ENCODE data around the gene CARF.
"Not testable (repeated sequence)": the region's sequence is repeated elsewhere in the genome, so short reads cannot be mapped to it uniquely, and the experiment has no call there.

The CARF gene

DNA sequence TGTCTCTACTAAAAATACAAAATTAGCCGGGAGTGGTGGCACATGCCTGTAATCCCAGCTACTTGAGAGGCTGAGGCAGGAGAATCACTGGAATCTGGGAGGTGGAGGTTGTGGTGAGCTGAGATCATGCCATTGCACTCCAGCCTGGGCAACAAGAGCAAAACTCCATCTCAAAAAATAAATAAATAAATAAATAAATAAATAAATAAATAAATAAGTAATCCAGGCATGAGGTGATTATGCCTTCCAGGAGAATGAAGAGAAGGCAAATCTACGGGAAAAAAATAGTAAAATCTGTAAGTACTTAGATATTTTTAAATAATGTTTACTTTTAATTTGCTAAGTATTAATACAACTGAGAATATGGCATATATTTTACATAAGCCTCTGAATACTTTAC is 57.3 kb downstream of the CARF start:
- H3K9me3 Mint-ChIP-seq, H3K36me3 Mint-ChIP-seq, H3K4me1 Mint-ChIP-seq, H3K4me3 Mint-ChIP-seq, H3K27ac Mint-ChIP-seq, H3K27me3 Mint-ChIP-seq: not testable (repeated sequence)

DNA sequence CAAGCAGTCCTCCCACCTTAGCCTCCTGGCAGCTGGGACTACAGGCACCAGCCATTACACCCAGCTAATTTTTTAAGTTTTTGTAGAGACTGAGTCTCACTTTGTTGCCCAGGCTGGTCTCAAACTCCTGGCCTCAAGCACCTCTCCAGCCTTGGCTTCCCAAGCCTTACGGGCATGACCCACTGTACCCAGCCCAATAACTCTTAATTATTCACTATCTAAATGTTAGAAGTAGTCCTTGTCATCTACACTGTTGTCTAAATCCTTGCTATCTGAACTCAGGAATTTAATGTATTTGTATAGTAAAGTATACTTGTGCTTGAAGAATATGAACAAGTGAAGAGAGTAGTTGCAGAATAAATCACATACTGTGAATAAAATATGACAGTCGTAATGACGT is 64.7 kb downstream of the CARF start:
- no peak overlapping the region for H3K4me3 Mint-ChIP-seq
- H3K27me3 Mint-ChIP-seq = no peaks in the 10 kb centered on the region

DNA sequence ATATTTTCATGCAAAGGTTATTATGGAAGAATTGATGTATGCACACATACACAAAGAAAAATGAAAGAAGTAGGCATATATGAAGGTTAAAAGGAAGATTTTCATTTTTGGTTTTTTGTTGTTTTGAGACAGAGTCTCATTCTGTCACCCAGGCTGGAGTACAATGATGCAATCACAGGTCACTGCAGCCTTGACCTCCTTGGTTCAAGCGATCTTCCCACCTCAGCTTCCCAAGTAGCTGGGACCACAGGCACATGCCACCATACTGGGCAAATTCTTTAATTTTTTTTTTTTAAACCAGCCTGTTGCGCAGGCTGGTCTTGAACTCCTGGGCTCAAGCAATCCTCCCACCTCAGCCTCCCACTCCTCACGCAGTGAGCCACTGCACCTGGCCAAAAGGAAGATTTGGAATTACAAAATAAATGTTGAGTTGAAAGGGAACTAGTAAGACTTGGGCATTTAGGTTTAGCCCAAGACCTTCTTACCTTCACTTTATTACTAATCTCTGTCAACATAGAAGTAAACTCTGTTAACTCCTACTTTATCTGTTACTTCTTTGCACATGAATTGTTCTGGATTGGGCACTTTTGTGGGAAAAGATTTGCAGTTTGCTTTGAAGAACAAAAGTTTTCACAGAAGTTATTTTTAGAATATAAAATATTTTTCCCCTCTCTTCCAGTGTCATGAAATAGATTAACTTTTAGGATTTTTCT is 70.9 kb downstream of the CARF start:
- Mint-ChIP-seq H3K27me3 (no peaks in the 10 kb centered on the region), H3K36me3 (peaks cover 17% of the 10 kb centered on the region), H3K9me3 (no peaks in the 10 kb centered on the region), H3K4me3 (no peak overlapping the region), H3K4me1 (no peaks in the 10 kb centered on the region), H3K27ac (no peak overlapping the region)

More for the DNA sequence above, 64.7 kb downstream of the CARF start:
- Mint-ChIP-seq H3K27ac (no peak overlapping the region), H3K9me3 (no peaks in the 10 kb centered on the region), H3K36me3 (peaks cover 13% of the 10 kb centered on the region), H3K4me1 (no peaks in the 10 kb centered on the region)

DNA sequence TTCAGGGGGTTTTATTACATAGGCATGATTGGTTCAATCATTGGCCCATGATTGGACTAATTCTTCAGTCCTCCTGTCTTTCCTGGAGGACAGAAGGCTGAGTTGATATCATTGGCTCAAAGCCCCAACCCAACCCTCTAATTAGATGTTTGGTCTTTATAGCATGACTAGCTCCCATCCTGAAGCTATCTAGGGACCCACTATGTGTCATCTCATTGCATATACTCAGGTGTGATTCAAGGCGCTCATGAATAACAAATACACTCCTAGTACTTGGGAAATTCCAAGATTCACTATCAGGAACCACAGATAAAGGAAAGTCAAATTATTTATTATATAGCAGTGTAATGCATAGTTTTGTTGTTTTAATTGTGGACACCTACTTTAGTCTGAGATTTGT is 77.7 kb downstream of the CARF start:
- Mint-ChIP-seq H3K36me3 (no peaks in the 10 kb centered on the region), H3K9me3 (no peaks in the 10 kb centered on the region), H3K4me3 (no peak overlapping the region), H3K27me3 (no peaks in the 10 kb centered on the region), H3K27ac (peak overlapping the region; percentile 38), H3K4me1 (no peaks in the 10 kb centered on the region)

DNA sequence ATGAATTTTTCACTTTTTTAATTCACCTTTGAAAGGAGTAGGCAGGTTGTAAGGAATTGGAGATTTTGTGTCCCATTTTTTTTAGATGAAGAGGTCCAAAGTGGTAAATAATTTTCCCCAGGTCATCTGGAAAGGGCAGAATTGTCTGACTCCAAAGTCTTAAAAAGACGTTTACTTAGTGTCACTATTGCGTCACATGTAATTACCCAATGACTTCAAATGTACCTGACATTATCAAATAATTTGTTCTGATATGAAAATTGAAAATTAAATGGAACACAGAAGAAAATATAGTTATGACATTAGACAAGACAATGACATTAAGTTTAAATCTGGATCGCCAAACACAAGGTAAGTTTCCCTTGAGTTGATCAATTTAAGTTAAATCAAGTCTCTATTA is 78.4 kb downstream of the CARF start:
- Mint-ChIP-seq H3K27me3 (no peaks in the 10 kb centered on the region), H3K9me3 (no peaks in the 10 kb centered on the region), H3K4me3 (no peak overlapping the region), H3K36me3 (no peaks in the 10 kb centered on the region), H3K27ac (no peak overlapping the region), H3K4me1 (no peaks in the 10 kb centered on the region)

DNA sequence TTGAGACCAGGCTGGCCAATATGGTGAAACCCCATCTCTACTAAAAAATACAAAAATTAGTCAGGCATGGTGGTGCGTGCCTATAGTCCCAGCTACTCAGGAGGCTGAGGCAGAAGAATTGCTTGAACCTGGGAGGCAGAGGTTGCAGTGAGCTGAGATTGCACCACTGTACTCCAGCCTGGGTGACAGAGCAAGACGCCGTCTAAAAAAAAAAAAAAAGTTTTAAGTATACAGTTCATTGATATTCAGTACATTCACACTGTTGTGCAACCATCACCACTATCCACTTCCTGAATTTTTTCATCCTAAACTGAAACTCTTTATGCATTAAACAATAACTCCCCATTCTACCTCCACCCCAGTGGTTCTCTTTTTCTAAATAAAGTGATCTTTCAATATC is 85.0 kb downstream of the CARF start:
- H3K9me3 Mint-ChIP-seq, H3K4me3 Mint-ChIP-seq, H3K27me3 Mint-ChIP-seq, H3K36me3 Mint-ChIP-seq, H3K27ac Mint-ChIP-seq, H3K4me1 Mint-ChIP-seq: not testable (repeated sequence)

DNA sequence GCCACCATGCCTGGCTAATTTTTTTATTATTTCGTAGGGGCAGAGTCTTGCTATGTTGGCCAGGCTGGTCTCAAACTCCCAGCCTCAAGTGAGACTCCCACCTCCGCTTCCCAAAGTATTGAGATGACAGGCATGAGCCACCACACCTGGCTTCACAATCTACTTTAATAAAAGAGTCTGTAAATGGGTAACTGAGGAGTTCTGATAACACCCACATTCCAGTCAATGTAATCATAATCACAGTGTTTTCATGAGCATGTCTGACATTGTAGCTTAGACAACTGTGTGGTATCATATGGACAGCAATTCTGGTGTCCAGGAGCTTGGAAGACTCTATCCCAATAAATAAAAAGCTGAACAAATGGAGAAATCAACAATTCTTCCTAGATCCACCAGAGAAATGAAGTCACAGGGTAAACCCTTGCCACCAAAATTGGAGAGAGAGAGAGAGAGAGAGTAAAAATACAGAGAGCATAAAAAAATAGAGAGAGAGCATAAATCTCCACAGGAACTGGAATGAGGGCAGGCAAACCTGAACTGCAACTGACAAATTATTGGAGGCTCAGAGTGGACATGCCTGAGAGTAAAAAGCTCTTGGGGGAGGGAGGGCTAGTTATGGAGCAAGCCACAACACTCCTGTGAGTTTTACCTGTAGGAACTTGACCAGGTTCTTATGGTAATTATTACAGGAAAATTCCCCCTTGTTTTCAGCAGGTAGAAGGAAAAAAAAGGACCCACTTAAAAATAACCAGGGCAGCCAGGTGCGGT is 90.2 kb downstream of the CARF start:
- H3K27me3 Mint-ChIP-seq = peaks cover 2% of the 10 kb centered on the region
- H3K27ac Mint-ChIP-seq = no peak overlapping the region
- H3K4me3 Mint-ChIP-seq = no peak overlapping the region
- H3K9me3 Mint-ChIP-seq = no peaks in the 10 kb centered on the region
- H3K36me3 Mint-ChIP-seq = no peaks in the 10 kb centered on the region
- no peaks in the 10 kb centered on the region for H3K4me1 Mint-ChIP-seq

DNA sequence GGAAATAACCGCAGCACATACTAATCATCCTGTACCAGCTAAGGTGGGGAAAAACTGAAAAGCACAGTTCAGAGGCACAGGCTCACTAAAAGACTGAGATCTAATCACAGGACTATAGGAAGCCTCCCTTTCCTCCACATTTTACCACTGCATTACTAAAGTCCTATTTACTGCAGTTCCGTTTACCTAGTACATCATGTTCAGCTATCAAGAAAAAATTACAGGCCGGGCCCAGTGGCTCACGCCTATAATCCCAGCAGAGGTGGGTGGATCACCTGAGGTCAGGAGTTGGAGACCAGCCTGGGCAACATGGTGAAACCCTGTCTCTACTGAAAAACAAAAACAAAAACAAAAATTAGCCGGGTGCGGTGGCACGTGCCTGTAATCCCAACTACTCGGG is 91.6 kb downstream of the CARF start:
- no peaks in the 10 kb centered on the region for H3K4me1 Mint-ChIP-seq
- H3K36me3 Mint-ChIP-seq = no peaks in the 10 kb centered on the region
- H3K27me3 Mint-ChIP-seq = peaks cover 2% of the 10 kb centered on the region
- no peak overlapping the region for H3K27ac Mint-ChIP-seq
- H3K9me3 Mint-ChIP-seq = no peaks in the 10 kb centered on the region
- H3K4me3 Mint-ChIP-seq = no peak overlapping the region

DNA sequence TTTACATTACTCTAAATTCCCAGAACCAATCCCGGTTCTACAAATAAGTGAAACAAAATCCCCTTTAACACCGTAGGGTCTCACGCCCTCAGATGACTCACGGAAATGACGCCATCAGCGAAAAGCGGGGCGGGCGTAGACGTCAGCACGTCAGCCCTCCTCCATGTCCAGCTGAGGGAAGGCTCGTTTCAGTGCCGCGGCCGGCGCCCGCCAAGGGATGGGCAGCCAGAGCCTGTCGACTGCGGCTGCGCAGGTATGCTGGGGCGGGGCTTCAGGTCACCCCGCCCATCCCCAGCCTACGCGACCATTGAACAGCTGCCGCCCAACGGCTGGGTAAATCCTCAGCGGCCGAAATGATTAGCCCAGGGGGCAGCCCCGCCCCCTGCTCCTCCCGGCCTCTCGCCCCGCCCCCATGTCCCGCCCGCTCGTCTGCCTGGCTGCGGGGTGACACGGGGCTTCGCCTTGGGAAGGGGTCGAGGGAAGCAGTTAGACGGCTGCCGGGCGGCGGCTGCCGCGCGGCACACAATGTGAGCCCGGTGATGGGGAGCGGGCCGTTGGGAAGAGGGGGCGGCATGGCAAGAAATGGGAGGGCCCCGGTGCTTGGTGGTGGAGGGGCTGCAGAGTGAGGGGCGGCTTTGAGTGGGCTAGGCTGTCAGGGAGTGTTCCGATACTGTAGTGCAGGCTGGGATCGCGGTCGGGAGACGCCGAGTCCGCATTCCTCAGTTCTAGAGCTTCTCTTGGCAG is 102.6 kb downstream of the CARF start, which contains the start of gene NBEAL1:
TSS of gene NBEAL1 (plus strand) at position 420 of the 744 bp plus-strand sequence. CDS start 1,510 bp downstream, outside the sequence.
- H3K36me3 Mint-ChIP-seq = no peaks in the 10 kb centered on the region
- no peaks in the 10 kb centered on the region for H3K27me3 Mint-ChIP-seq
- peak within 1 kb of the TSS; percentile 94 for H3K4me3 Mint-ChIP-seq
- peak within 1 kb of the TSS; percentile 81 for H3K27ac Mint-ChIP-seq
- no peaks in the 10 kb centered on the region for H3K9me3 Mint-ChIP-seq
- H3K4me1 Mint-ChIP-seq = peaks cover 48% of the 10 kb centered on the region

DNA sequence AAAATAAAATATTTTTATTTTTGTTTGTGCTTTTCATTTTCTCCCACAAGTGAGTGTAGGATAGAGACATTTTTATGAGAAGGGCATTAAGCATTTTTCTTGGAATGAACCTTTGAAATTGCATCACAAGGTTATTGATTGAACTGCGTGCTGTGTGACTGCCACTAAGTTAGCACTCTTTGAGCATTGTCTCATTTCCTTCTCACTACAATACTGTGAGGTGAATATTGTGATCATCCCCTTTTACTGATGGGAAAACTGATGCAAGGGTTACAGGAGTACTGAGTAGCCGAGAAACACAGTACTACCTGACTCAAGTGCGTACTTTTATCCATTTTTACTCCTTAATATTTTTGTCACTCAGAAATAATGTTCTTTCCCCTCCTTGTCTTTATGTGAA is 104.6 kb downstream of the CARF start:
- Mint-ChIP-seq H3K27me3 (no peaks in the 10 kb centered on the region), H3K27ac (no peak overlapping the region), H3K4me3 (no peak overlapping the region), H3K9me3 (no peaks in the 10 kb centered on the region), H3K36me3 (no peaks in the 10 kb centered on the region), H3K4me1 (peaks cover 48% of the 10 kb centered on the region)

DNA sequence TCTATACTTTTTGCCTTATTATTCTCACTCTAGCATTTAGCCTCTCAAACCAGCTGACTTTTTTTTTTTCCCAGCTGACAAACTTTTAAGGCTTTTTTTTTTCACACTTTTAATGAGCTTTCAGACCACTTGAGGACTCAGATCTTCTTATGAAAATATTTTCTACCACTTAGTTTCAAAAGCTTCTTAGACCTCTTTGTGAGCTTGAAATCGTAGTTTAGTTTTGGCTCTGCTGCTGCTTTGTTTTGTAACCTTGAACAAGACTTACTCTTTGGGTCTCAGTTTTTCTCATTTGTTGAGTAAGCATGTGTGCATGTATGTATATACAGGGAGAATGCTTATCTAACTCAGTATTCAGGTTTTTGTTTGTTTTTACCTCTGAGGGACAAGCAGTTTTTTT is 106.1 kb downstream of the CARF start:
- peaks cover 47% of the 10 kb centered on the region for H3K4me1 Mint-ChIP-seq
- H3K36me3 Mint-ChIP-seq = no peaks in the 10 kb centered on the region
- H3K27me3 Mint-ChIP-seq = no peaks in the 10 kb centered on the region
- peak overlapping the region; percentile 17 for H3K4me3 Mint-ChIP-seq
- no peaks in the 10 kb centered on the region for H3K9me3 Mint-ChIP-seq
- peak overlapping the region; percentile 25 for H3K27ac Mint-ChIP-seq

DNA sequence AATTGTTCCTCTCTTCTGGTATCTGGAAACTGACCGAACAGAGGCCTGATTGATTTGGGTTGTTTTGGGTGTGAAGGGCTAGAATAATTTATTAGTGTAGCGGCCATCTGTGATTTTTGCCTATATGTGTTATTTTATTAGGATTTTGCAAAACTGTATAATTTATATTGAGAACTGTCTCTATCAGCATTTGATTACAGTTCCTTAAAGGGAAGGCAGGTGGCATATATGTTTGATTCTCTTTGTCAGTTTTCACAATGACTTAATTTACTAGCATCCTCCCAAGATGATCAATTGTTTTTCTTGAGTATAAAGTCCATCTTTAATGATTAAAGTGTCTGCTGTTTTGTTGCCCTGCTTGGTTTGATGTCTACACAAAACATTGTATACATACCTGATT is 107.1 kb downstream of the CARF start:
- Mint-ChIP-seq H3K9me3 (no peaks in the 10 kb centered on the region), H3K27ac (no peak overlapping the region), H3K4me3 (no peak overlapping the region), H3K4me1 (peaks cover 43% of the 10 kb centered on the region), H3K27me3 (no peaks in the 10 kb centered on the region), H3K36me3 (peaks cover 3% of the 10 kb centered on the region)

DNA sequence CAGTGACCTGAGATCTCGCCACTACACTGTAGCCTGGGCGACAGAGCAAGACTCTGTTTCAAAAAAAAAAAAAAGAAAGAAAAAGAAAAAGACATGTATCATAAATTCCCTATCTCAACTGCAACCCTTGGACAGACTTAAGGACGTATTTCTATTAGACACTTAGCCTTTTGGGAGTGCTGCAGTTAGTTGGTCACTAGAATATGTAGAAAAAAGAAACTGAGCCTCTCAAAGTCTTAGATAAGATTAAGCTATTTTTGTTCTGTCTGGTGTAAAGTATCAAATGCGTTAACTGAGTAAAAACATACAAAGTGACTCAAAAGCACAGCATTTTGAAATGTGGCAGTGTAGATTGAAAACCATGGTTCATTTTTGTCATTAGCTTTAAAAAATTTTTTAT is 109.9 kb downstream of the CARF start:
- Mint-ChIP-seq H3K27me3 (no peaks in the 10 kb centered on the region), H3K36me3 (peaks cover 3% of the 10 kb centered on the region), H3K4me1 (peaks cover 30% of the 10 kb centered on the region), H3K27ac (no peak overlapping the region), H3K4me3 (no peak overlapping the region), H3K9me3 (no peaks in the 10 kb centered on the region)

DNA sequence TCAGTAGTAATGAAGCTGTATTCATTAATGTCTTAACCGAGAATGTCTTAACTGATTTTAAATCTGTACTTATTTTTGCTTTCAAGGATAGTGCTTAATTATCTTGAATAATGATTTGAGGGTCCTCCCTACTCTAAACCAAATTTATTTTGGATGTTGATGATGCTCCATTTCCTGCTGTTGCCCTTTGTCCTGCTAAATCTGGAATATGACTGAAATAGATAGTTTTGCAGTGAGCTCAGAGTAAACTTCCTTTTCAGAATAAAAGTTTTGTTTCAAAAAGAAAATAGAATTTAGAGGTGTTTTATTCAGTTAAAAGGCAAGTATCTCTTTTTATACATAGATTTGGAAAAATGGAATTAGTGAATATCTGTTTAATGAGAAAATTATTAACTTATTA is 110.7 kb downstream of the CARF start:
- Mint-ChIP-seq H3K27me3 (no peaks in the 10 kb centered on the region), H3K4me3 (no peak overlapping the region), H3K9me3 (no peaks in the 10 kb centered on the region), H3K36me3 (peaks cover 3% of the 10 kb centered on the region), H3K27ac (no peak overlapping the region), H3K4me1 (peaks cover 29% of the 10 kb centered on the region)

DNA sequence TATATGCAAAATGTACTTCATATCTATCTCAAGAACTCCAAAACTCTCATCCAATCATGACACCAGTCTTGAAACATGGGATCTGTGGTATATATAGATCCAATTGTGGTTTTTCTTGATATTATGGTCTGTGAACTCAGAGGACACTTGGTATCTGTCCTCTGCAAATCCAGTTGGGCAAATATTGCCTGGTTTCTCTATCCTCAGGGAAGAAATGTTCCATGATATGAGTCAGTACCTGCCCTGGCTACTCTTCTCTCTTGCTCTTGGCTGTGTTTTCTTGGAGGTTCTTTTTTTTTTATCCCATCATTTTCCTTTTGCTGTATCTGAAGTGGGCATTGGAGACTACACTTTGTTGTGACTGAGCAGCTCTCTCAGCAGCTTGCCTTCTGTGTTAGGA is 113.5 kb downstream of the CARF start:
- H3K4me3 Mint-ChIP-seq = no peak overlapping the region
- H3K9me3 Mint-ChIP-seq = no peaks in the 10 kb centered on the region
- peaks cover 3% of the 10 kb centered on the region for H3K36me3 Mint-ChIP-seq
- peaks cover 10% of the 10 kb centered on the region for H3K4me1 Mint-ChIP-seq
- H3K27ac Mint-ChIP-seq = no peak overlapping the region
- H3K27me3 Mint-ChIP-seq = no peaks in the 10 kb centered on the region

DNA sequence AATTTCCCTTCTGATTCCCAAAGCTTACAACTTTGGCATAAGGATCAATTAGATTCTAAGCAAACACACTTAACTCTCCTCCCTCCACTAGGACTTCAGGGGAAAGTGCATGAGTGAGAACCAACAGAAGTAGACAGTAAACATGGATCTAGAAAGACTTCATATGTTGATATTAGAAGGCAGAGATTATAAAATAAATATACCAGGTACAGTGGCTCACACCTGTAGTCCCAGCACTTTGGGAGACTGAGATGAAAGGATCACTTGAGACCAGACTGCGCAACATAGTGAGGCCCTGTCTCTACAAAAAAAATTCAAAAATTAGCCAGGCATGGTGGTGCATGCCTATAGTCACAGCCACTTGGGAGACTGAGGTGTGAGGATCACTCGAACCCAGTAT is 118.5 kb downstream of the CARF start:
- peaks cover 10% of the 10 kb centered on the region for H3K4me1 Mint-ChIP-seq
- no peaks in the 10 kb centered on the region for H3K9me3 Mint-ChIP-seq
- no peak overlapping the region for H3K27ac Mint-ChIP-seq
- no peaks in the 10 kb centered on the region for H3K27me3 Mint-ChIP-seq
- H3K36me3 Mint-ChIP-seq = peaks cover 9% of the 10 kb centered on the region
- no peak overlapping the region for H3K4me3 Mint-ChIP-seq

All from activated naive CD4-positive, alpha-beta T cell treated with anti-CD3 and anti-CD28 coated beads, Interleukin-2, amount 50 U/mL, for 24 hours (primary cell).